Tibial artery (tissue), 4 donors: Measurements from ENCODE around the gene DOCK1.

ENCODE experiments used
- DNase-seq, 2 donors: peaks; one replicate each; pipeline ENCODE4 v3.0.0-alpha.2; 2019
- H3K27ac ChIP-seq, 2 donors: fragments of 200-600 bp; sonication (generic) in 1 of 2; 1 replicate in 1 of 2; 2 replicates in 1 of 2; pipeline ENCODE4 v1.5.1; 2018 to 2019; ENCODE audit warnings: mild to moderate bottlenecking in 1 of 2
- H3K27me3 ChIP-seq, 2 donors: fragments of 200-600 bp; sonication (generic) in 1 of 2; one replicate each; pipeline versions ENCODE4 v1.5.1 to v1.6.0; 2016 to 2019
- H3K36me3 ChIP-seq, 3 donors: fragments of 200-600 bp; sonication (generic) in 2 of 3; one replicate each; pipeline ENCODE4 v1.5.1; 2016 to 2019; ENCODE audit warnings: mild to moderate bottlenecking in 2 of 3
- H3K4me1 ChIP-seq, 4 donors: fragments of 200-600 bp; sonication (generic) in 2 of 4; 1 replicate in 3 of 4; 2 replicates in 1 of 4; pipeline ENCODE4 v1.5.1; 2016 to 2019
- H3K4me3 ChIP-seq, 2 donors: fragments of 200-600 bp; sonication (generic) in 1 of 2; 1 replicate in 1 of 2; 2 replicates in 1 of 2; pipeline ENCODE4 v1.5.1; 2018 to 2019; ENCODE audit warnings: mild to moderate bottlenecking in 2 of 2
- H3K9me3 ChIP-seq, 3 donors: fragments of 200-600 bp; sonication (generic) in 1 of 3; one replicate each; pipeline ENCODE4 v1.5.1; 2016 to 2019
- intact Hi-C: fragments of 100-400 bp; cut with DNase I; formaldehyde crosslinking; loops from one replicate; pipeline ENCODE4 v1.15.0; 2023; ENCODE audit warnings: low total_unique reads
- TF ChIP-seq, protein P1 (sequence below), 2 experiments: fragments of 200-600 bp in 1 of 2; fragments of 450-650 bp in 1 of 2; IDR thresholded peaks; one replicate each; pipeline ENCODE4 v1.5.1; 2017 to 2019; ENCODE audit warnings: antibody characterized with exemption in 2 of 2, mild to moderate bottlenecking in 1 of 2, moderate library complexity in 1 of 2

DOCK1 gene

DNA sequence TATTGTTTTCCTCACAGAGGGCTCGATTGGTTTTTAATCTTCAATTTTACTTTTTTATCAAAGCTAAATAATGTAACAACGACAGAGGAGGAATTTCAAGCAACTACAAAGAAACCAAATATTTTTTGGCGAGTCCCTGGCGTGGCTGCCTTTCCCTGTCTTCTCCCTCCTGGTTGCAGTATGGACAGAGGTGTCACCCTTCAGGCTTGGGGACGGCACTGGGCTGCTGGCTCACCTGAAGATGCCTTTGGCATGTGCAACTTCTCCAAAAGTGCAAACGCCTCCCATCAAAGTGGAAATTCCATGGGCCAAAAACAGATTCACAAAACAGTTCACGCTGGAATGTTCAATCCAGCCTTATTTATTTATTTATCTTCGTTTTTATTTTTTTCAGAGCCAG is 51.9 kb downstream of the DOCK1 start:
- DNase-seq: no peak
- Histone ChIP-seq H3K36me3 (no peaks in the 10 kb centered on the region), H3K9me3 (no peaks in the 10 kb centered on the region), H3K4me1 (peaks cover 0 to 29% (median 0%) of the 10 kb centered on the region in 4 donors), H3K4me3 (no peak overlapping the region), H3K27ac (no peak overlapping the region), H3K27me3 (no peaks in the 10 kb centered on the region)
- TF ChIP-seq, protein P1, sequence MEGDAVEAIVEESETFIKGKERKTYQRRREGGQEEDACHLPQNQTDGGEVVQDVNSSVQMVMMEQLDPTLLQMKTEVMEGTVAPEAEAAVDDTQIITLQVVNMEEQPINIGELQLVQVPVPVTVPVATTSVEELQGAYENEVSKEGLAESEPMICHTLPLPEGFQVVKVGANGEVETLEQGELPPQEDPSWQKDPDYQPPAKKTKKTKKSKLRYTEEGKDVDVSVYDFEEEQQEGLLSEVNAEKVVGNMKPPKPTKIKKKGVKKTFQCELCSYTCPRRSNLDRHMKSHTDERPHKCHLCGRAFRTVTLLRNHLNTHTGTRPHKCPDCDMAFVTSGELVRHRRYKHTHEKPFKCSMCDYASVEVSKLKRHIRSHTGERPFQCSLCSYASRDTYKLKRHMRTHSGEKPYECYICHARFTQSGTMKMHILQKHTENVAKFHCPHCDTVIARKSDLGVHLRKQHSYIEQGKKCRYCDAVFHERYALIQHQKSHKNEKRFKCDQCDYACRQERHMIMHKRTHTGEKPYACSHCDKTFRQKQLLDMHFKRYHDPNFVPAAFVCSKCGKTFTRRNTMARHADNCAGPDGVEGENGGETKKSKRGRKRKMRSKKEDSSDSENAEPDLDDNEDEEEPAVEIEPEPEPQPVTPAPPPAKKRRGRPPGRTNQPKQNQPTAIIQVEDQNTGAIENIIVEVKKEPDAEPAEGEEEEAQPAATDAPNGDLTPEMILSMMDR (IDR thresholded peaks at IDR 0.05): no peak
- intact Hi-C loops: no loop called here

DNA sequence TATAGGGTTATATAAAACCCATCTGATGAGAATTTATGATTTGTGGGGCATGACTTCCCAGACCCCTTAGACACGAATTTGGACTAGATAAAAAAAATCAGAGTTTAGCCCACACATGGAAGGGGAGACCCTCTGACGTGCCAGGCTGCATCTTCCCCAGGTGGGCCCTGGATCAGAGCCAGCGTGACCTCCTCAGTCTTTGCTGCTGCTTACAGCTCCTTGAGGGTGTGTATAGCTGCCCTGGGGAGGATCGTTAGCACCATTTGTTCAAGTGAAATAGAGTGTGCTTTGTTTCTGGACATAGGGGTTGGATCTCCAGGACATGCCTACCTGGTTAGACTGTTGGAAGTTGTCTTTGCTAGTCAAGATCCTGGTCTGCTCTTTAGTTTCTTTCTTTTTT is 54.2 kb downstream of the DOCK1 start:
- H3K9me3 ChIP-seq: no peaks in the 10 kb centered on the region
- no peak overlapping the region for H3K4me3 ChIP-seq
- H3K27ac ChIP-seq: no peak overlapping the region
- no peaks in the 10 kb centered on the region for H3K36me3 ChIP-seq
- H3K4me1 ChIP-seq: peaks cover 0 to 34% (median 0%) of the 10 kb centered on the region in 4 donors
- DNase-seq: no peak
- intact Hi-C loops: no loop called here
- TF ChIP-seq, protein P1 (IDR thresholded peaks at IDR 0.05): no peak
- H3K27me3 ChIP-seq: no peaks in the 10 kb centered on the region

DNA sequence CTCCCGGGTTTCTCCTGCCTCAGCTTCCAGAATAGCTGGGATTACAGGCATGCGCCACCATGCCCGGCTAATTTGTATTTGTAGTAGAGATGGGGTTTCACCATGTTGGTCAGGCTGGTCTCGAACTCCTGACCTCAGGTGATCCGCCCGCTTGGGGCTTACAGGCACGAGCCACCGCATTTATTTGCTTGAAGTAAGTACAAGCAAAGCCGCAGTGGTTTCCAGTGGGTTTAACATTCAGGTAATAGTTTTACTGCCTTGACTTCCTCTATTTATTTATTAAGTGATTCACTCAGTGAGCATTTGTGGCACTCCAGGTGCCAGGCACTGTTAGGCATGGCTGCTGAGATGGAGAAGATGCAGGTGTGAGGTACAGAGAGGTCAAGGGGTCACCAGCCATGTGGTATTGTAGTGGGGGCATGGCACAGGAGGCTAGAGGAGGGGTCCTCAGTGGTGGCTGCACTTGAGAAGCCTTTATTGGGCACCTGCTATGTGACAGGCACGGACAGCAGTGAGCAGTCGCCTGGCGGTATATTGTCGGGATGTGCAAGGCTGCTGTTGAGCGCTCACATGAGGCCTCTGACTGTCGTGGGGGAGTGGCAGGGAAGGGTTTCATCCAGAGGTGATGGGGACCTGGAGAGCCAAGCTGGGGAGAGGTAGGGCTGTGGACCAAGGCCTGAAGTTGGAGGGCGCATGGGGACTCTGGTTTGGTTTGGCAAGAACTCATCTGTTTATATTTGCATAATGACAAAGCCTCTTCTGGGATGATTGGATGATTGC is 54.9 kb downstream of the DOCK1 start:
- Histone ChIP-seq H3K27ac (no peak overlapping the region), H3K9me3 (no peaks in the 10 kb centered on the region), H3K4me3 (no peak overlapping the region), H3K36me3 (no peaks in the 10 kb centered on the region), H3K27me3 (no peaks in the 10 kb centered on the region), H3K4me1 (peaks cover 0 to 32% (median 0%) of the 10 kb centered on the region in 4 donors)
- TF ChIP-seq, protein P1 (IDR thresholded peaks at IDR 0.05): no peak
- intact Hi-C loops: no loop called here
- DNase-seq: no peak

DNA sequence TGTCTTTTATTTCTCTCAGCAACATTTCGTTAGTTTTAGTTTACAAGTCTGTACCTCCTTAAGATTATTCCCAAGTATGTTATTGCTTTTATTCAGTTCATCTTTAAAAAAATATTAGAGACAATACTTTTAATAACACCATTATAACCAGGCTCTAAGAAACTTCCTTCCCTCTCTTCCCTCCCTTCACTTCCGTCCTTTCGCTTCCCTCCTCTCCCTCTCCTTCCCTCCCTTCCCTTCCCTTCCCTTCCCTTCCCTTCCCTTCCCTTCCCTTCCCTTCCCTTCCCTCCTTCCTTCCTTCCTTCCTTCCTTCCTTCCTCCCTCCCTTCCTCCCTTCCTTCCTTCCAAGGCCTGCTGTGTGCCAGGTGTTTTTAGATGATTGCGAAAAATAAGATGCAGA is 58.1 kb downstream of the DOCK1 start:
- Histone ChIP-seq H3K4me3 (no peak overlapping the region), H3K36me3 (no peaks in the 10 kb centered on the region), H3K9me3 (no peaks in the 10 kb centered on the region), H3K4me1 (peaks cover 0 to 11% (median 0%) of the 10 kb centered on the region in 4 donors), H3K27me3 (no peaks in the 10 kb centered on the region), H3K27ac (no peak overlapping the region)
- DNase-seq: no peak
- TF ChIP-seq, protein P1 (IDR thresholded peaks at IDR 0.05): no peak
- intact Hi-C loops: no loop called here

DNA sequence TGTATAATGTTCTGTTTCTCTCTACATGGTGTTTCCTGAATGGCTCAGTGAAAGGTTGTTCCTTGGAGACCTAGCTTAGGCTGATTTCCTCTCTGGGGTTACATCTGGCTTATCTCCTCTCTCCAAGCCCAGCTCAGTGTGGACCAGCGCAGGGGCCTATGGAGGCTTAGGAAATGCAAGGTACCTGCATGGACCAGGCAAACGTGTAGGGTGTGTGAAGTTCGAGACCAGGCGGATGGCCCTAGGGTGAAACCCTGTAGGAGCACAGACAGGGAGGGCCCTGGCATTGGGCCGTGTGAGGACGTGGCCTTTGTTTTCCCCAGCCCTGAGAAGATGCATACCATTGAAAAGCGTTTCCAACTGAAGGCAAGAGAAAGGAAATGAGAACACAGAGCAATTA is 59.0 kb downstream of the DOCK1 start:
- no peak for DNase-seq
- H3K4me1 ChIP-seq: peaks cover 0 to 11% (median 0%) of the 10 kb centered on the region in 4 donors
- no peaks in the 10 kb centered on the region for H3K36me3 ChIP-seq
- no peaks in the 10 kb centered on the region for H3K27me3 ChIP-seq
- no peak overlapping the region for H3K4me3 ChIP-seq
- intact Hi-C loops: no loop called here
- H3K9me3 ChIP-seq: no peaks in the 10 kb centered on the region
- H3K27ac ChIP-seq: no peak overlapping the region
- TF ChIP-seq, protein P1 (IDR thresholded peaks at IDR 0.05): no peak
